ENCODE measurements around the gene MLLT3.

The MLLT3 gene

GRCh38 chr9:20557890-20558565, 64.3 kb downstream of the MLLT3 start:
- no peak for DNase-seq (ENCODE audit: low read depth)

DNA sequence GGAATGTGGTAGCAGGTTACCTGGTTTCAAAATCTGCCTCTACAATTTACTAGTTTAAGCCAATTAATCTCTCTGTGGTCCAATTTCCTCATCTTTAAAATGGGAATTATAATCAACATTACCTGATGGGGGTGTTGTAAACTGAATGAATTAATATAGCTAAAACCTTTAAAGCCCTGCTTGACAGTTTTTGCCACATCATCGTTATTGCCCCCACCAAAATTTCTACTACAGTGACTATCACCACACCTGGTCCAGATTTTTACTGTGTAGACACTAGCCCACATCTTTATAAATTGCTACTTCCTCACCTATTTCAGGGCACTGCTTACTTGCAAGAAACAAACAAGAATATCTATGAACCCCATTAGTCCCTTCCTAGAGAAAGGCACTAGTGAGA, 65.0 kb downstream of the MLLT3 start:
- DNase-seq (ENCODE audit: low read depth), result no peak

DNA sequence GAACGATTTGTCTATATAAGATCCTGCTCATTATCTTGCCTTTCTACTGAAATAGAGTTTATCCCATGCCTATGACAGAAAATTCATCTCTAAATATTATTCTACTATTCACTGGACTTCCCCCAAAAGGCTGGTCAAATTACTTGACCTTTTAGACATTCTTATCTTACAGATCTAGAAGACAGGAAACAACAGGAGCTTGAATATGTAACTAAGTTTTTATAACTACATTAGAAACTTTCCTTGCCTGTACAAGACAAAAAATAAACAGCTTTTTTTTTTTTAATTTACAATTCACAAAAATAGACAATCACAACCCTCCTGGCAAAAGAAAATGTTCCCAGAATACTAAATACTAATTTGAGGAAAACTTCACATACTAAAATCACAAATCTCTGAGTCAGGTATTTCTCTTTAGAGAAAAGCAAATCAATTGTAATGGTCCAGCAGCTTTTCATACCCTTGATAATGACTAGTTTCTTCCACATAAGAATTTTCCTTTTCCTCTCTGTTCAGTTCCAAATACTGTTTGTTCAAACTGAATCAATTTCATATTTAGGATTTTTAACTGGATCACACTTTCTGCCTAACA, 68.6 kb downstream of the MLLT3 start:
- DNase-seq (ENCODE audit: low read depth), result no peak

GRCh38 chr9:20552874-20553557, 69.3 kb downstream of the MLLT3 start:
- peak; percentile 36 for DNase-seq (ENCODE audit: low read depth)

- DNase-seq (ENCODE audit: low read depth), result no peak
Observed at GRCh38 chr9:20551835-20552234, 70.5 kb downstream of the MLLT3 start.

DNA sequence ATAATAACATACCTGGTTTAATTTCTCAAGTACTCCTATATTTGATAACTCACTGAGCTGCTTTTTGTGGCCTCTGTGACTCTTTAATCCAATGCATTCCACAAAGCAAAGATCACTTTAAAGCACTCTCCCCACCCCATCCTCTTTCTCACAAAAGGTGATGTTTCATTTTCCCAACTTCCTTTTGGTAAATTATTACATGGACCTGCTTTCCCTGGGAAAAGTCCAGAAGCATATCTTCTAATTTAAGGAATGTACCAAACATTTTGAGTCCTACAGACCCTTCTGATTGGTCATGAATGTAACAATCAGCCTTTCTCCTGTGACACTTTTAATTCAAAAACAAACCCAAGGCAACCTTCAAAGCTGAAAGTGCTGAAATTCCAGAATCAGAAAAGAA, 71.1 kb downstream of the MLLT3 start:
- no peak for DNase-seq (ENCODE audit: low read depth)

DNA sequence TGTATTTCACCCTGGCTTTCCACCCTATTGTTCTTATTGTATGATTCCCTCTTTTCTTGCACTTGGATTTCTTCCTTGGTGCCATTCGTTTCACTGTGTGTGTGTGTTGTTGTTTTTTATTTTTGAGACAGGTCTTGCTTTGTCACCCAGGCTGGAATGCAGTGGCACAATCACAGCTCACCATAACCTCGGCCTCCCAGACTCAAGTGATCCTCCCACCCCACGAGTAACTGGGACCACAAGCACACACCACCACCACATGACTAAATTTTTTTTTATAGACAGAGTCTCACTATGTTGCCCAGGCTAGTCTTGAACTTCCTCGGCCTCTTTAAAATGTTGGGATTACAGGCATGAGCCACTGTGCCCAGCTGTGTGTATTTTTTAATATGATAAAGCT, 72.0 kb downstream of the MLLT3 start:
- DNase-seq (ENCODE audit: low read depth), result no peak

- DNase-seq (ENCODE audit: low read depth), result no peak
Observed at GRCh38 chr9:20549053-20549452, 73.2 kb downstream of the MLLT3 start.

- no peak for DNase-seq (ENCODE audit: low read depth)
Observed at GRCh38 chr9:20545023-20545622, 77.2 kb downstream of the MLLT3 start.

- no peak for DNase-seq (ENCODE audit: low read depth)
Observed at GRCh38 chr9:20540169-20540863, 82.0 kb downstream of the MLLT3 start.

- peak; percentile 35 for DNase-seq (ENCODE audit: low read depth)
Observed at GRCh38 chr9:20538956-20539355, 83.3 kb downstream of the MLLT3 start.

DNA sequence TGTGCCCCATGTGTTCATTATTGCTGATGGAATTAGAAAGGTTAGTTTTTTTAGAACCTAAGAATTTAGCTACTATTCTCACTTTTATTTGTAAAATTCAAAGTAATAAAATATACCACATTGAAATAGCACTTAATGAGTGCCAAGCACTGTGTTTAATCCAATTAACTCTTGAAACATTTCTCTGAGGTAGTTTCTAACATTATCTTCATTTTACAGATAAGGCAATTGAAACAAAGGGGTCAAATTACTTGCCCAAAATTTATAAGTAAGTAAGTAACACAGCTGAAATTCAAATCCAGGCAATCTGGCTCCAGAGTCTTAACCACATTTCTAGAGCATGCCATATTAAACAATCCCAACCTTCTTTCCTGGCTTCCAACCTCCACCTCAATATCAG, 84.2 kb downstream of the MLLT3 start:
- DNase-seq (ENCODE audit: low read depth), result no peak

GRCh38 chr9:20537294-20537693, 85.0 kb downstream of the MLLT3 start:
- DNase-seq (ENCODE audit: low read depth), result no peak

- DNase-seq (ENCODE audit: low read depth), result no peak
Observed at GRCh38 chr9:20532584-20532983, 89.7 kb downstream of the MLLT3 start.

GRCh38 chr9:20529837-20530236, 92.5 kb downstream of the MLLT3 start:
- DNase-seq (ENCODE audit: low read depth), result no peak

GRCh38 chr9:20528253-20528652, 94.0 kb downstream of the MLLT3 start:
- DNase-seq (ENCODE audit: low read depth), result no peak

GRCh38 chr9:20526500-20527319, 95.6 kb downstream of the MLLT3 start:
- DNase-seq (ENCODE audit: low read depth), result peak; percentile 33

- DNase-seq (ENCODE audit: low read depth), result no peak
Observed at GRCh38 chr9:20524776-20525175, 97.5 kb downstream of the MLLT3 start.

DNA sequence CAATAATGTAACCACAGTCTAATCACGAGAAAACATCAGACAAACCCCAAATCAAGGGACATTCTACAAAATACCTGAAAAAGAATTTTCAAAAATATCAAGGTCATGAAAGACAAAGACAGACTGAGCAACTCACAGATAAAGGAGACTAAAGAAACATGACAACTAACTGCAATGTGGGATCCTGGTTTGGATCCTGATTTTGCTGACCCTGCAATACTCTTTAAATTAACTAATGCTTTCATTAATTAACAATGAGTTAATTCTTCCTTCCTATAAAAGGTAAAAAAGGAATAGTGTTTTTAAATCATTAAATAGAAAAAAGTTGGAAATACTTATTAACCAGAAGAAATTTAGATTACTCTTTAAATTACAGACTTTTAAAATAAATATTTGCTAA, 103.6 kb downstream of the MLLT3 start:
- no peak for DNase-seq (ENCODE audit: low read depth)

- peak; percentile 10 for DNase-seq (ENCODE audit: low read depth)
Observed at GRCh38 chr9:20513126-20513913, 109.0 kb downstream of the MLLT3 start.

- DNase-seq (ENCODE audit: low read depth), result no peak
Observed at GRCh38 chr9:20512636-20513035, 109.7 kb downstream of the MLLT3 start.
